MM.1S (cell line): ENCODE results near the gene GAP43.

ENCODE experiments used
- CTCF ChIP-seq: fragments of 300-600 bp; sonication (generic); IDR thresholded peaks from 2 replicates; pipeline ENCODE4 v1.5.1; 2016; ENCODE audit warnings: antibody characterized with exemption, low read length, mixed read lengths
- EZH2 ChIP-seq: fragments of 300-600 bp; sonication (generic); optimal IDR thresholded peaks from 2 replicates; pipeline ENCODE3; 2017; ENCODE audit warnings: low read depth, mild to moderate bottlenecking, antibody characterized with exemption, low read length, mixed read lengths

GRCh38 chr3:115683773-115684172 is 60.5 kb downstream of the GAP43 start:
- TF ChIP-seq CTCF (no peak), EZH2 (no peak)
